H7 (cell line): Measurements from ENCODE around the gene VIL1. TPM values are rescaled to one million over a fixed set of nuclear protein-coding genes. Genes with fewer than 3 reads are reported as not detected.

Experiments
- DNase-seq: peaks from one replicate; pipeline ENCODE4 v3.0.0; 2012
- H3K27me3 ChIP-seq: 2 replicates; pipeline ENCODE4 v1.6.0; 2011; ENCODE audit warnings: mild to moderate bottlenecking, low read length; ENCODE audit not compliant: control insufficient read depth, insufficient read depth
- H3K36me3 ChIP-seq: replicated peaks from 2 replicates; pipeline ENCODE4 v1.5.1; 2011; ENCODE audit warnings: low read length; ENCODE audit not compliant: control insufficient read depth, insufficient read depth
- H3K4me3 ChIP-seq: 2 replicates; pipeline ENCODE4 v1.5.1; 2011; ENCODE audit warnings: low read depth, mild to moderate bottlenecking, control low read depth, low read length, moderate library complexity; ENCODE audit not compliant: insufficient read depth
- total RNA-seq: library from RNA; depleted of rRNA; stranded (reverse); fragments of >200 nt; shearing (Covaris generic); gene quantifications from 2 replicates; pipeline ENCODE4 v1.2.3, GENCODE V29; 2014

Gene VIL1
- total RNA-seq, 1 experiment from 2014 or later: 3.0 TPM

DNA sequence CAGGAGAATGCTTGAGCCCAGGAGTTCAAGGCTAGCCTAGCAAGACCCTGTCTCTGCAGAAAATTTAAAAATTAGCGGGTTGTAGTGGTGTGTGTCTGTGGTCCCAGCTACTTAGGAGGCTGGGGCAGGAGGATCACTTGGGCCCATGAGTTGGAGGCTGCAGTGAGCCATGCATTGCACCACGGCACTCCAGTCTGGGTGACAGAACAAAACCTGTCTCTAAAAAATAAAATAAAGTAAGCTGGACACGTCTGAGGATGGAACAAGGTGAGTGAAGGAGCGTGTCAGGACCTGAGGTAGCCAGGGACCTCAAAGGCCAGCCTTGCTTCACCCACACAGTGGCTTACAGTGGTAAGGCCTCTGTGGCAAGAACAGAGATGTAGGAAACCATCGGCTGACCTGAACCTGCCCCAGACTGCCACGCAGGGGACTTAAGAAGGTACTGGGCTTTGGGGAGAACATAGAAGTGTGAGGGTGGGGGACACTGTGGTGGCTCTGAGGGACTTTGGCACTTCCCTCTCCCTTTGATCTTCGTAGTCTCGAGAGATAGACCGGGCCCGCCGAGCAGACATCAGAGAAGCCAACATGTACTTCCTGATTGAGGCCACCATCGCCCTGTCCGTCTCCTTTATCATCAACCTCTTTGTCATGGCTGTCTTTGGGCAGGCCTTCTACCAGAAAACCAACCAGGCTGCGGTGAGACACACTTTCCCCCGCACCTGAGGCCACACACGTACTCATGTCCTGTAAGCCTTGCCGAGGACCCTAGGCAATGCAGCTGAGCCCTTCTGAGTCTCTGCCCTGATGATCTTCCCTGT is 29.4 kb upstream of the VIL1 start:
- DNase-seq: no peak

DNA sequence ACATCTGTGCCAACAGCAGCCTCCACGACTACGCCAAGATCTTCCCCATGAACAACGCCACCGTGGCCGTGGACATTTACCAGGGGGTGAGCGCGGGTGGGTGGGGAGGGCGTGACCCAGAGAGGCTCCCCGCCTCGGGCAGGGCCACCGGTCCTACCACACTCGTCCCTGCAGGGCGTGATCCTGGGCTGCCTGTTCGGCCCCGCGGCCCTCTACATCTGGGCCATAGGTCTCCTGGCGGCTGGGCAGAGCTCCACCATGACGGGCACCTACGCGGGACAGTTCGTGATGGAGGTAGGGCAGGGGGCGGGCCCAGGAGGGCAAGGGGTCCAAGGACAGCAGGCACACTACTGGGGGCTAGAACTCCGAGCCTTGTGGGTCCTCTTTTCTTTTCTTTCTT is 27.7 kb upstream of the VIL1 start:
- Histone ChIP-seq H3K36me3 (no peaks in the 10 kb centered on the region), H3K27me3 (peaks cover 9% of the 10 kb centered on the region), H3K4me3 (no peak overlapping the region)
- DNase-seq: no peak

More for the DNA sequence above, 29.4 kb upstream of the VIL1 start:
- H3K4me3 ChIP-seq: no peak overlapping the region
- H3K36me3 ChIP-seq: no peaks in the 10 kb centered on the region
- H3K27me3 ChIP-seq: peaks cover 9% of the 10 kb centered on the region

DNA sequence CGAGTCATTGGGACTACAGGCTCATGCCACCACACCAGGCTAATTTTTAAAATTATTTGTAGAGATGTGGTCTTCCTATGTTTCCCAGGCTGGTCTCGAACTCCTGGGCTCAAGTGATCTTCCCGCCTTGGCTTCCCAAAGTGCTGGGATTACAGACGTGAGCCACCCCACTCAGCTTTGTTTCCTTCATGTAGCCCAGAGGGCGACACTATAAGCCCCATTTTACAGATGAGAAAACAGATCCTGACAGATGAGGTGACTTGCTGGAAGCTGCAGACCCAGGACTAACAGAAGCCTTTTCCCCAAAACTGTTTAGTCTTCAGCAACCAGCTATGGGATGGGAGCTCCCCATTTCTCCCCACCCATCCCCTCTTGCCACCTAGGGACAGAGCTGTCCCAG is 26.5 kb upstream of the VIL1 start:
- H3K36me3 ChIP-seq: no peaks in the 10 kb centered on the region
- peaks cover 11% of the 10 kb centered on the region for H3K27me3 ChIP-seq
- no peak overlapping the region for H3K4me3 ChIP-seq
- no peak for DNase-seq

DNA sequence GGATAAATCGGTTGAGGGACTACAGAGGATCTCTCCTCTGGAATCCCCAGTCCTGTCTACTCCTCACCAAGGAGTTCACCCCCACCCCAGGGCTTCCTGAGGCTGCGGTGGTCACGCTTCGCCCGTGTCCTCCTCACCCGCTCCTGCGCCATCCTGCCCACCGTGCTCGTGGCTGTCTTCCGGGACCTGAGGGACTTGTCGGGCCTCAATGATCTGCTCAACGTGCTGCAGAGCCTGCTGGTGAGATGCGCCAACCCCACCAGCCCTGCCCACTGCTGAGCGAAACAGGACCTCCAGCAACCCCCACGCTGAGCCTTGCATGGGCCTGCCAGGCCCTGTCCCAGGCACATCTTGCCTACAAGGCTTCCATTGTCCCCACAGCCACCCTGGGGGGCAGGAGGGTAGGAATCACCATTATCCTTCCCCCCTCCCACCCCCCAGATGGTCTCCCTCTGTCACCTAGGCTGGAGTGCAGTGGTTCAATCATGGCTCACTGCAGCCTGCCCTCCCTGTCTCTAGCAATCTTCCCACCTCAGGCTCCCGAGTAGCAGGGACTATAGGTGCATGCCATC is 25.9 kb upstream of the VIL1 start:
- DNase-seq: no peak
- Histone ChIP-seq H3K27me3 (peaks cover 16% of the 10 kb centered on the region), H3K36me3 (no peaks in the 10 kb centered on the region), H3K4me3 (no peak overlapping the region)

DNA sequence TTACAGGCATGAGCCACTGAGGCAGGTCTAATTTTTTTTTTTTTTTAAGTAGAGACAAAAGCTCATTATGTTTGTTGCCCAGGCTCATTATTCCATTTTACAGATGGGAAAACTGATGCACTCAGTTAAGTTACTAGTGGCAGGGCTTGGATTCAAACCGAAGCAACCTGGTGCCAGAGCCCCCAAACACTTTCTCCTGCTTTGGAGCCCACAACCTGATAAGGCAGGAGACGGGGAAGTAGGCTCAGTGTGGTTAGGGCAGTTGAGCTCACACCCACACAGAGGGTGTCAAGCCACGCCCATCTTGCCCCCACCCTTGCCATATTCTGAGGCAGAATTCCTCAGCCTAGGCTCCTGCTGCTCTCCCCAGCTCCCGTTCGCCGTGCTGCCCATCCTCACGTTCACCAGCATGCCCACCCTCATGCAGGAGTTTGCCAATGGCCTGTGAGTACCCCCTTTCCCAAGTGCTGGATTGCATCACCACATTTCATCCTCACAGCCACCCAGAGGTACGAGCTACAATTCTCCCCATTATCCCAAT is 25.1 kb upstream of the VIL1 start:
- Histone ChIP-seq H3K36me3 (no peaks in the 10 kb centered on the region), H3K4me3 (no peak overlapping the region), H3K27me3 (peaks cover 25% of the 10 kb centered on the region)
- peak; percentile 68 for DNase-seq

DNA sequence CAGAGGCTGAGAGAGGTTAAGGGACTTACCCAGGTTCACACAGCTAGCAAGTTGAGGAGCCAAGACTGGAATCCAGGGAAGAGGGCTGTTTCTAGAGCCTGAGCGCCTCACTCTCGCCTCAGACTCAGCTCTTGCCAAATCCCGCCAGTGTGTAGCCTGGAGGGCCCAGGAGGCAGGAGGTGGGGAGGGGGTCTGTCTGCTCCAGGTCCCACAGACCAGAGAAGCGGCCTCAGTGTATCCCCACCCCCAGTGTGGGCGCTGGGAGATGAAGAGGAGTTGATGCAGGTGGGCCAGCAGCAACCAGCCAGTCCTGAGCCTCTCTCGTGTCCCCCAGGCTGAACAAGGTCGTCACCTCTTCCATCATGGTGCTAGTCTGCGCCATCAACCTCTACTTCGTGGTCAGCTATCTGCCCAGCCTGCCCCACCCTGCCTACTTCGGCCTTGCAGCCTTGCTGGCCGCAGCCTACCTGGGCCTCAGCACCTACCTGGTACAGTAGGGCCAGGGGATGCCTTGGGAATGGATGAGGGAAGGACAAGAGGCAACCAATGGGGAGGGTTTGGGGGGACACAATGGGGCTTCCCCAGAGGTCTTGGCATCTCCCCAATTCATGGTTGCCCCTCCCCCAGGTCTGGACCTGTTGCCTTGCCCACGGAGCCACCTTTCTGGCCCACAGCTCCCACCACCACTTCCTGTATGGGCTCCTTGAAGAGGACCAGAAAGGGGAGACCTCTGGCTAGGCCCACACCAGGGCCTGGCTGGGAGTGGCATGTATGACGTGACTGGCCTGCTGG is 24.4 kb upstream of the VIL1 start:
- Histone ChIP-seq H3K4me3 (no peak overlapping the region), H3K27me3 (peaks cover 31% of the 10 kb centered on the region), H3K36me3 (no peaks in the 10 kb centered on the region)
- no peak for DNase-seq

DNA sequence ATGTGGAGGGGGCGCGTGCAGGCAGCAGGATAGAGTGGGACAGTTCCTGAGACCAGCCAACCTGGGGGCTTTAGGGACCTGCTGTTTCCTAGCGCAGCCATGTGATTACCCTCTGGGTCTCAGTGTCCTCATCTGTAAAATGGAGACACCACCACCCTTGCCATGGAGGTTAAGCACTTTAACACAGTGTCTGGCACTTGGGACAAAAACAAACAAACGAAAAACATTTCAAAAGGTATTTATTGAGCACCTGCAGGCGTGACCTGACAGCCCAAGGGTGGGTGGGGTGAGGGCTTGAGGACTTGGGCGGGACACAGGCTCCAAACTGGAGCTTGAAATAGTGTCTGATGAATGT is 23.9 kb upstream of the VIL1 start:
- H3K27me3 ChIP-seq: peaks cover 31% of the 10 kb centered on the region
- no peaks in the 10 kb centered on the region for H3K36me3 ChIP-seq
- no peak for DNase-seq
- peak overlapping the region; percentile 64; the same call in 1 of the 2 replicates for H3K4me3 ChIP-seq

DNA sequence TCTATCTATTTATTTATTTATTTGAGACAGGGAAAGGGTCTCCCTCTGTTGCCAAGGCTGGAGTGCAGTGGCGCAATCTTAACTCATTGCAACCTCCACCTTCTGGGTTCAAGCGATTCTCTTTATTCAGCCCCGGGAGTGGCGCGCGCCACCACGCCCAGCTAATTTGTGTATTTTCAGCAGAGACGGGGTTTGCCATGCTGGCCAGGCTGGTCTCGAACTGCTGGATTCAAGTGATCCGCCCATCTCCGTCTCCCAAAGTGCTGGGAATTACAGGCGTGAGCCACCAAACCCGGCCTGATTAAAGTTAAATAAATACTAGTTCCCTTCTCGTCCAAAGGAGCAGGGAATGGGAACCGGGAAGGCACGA is 23.5 kb upstream of the VIL1 start:
- H3K36me3 ChIP-seq: no peaks in the 10 kb centered on the region
- peaks cover 31% of the 10 kb centered on the region for H3K27me3 ChIP-seq
- no peak for DNase-seq
- H3K4me3 ChIP-seq: peak overlapping the region; percentile 64

DNA sequence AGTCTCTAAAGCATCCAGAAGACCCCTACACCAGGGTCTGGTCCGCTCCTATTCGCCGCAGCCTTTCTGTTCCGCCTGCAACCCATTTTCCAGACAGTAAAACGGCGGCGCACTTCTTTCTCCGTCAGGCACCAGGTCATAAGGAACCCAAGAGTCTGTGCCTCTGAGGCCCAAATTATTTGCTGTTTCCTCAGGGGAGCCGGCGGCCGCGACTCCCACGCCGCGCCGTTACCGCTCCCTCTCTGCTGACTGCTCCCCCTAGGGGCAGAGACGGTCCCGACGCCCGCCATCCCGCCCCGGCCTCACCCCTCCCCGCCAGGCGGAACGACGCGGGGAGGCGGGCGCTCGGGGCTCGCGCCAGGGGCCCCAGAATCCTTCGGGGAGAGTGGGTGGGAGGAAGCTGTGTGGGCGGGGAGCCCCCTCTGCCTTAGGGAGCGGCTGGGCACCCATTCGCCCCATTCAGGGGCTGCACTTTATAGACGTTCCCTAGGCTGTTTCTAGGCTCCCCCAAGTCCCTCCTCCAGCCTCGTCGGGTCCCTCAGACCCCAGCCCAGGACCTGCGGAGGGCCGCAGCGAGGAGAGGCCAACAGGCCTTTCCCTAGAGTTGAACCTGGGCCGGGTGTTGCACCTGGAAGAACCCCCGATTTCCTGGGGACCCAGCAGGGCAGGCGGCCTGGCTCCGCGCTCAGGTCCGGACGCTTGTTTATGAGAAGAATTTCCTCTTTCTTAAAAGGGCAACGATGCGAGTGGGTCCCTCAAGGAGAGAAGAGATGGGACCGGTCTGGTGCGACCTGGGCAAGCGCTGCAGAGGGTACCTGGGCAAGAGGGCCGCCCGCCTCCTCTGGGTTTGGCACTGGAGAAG is 22.9 kb upstream of the VIL1 start:
- DNase-seq: peak; percentile 96
- Histone ChIP-seq H3K4me3 (peak overlapping the region; percentile 64), H3K36me3 (no peaks in the 10 kb centered on the region), H3K27me3 (peaks cover 31% of the 10 kb centered on the region)

DNA sequence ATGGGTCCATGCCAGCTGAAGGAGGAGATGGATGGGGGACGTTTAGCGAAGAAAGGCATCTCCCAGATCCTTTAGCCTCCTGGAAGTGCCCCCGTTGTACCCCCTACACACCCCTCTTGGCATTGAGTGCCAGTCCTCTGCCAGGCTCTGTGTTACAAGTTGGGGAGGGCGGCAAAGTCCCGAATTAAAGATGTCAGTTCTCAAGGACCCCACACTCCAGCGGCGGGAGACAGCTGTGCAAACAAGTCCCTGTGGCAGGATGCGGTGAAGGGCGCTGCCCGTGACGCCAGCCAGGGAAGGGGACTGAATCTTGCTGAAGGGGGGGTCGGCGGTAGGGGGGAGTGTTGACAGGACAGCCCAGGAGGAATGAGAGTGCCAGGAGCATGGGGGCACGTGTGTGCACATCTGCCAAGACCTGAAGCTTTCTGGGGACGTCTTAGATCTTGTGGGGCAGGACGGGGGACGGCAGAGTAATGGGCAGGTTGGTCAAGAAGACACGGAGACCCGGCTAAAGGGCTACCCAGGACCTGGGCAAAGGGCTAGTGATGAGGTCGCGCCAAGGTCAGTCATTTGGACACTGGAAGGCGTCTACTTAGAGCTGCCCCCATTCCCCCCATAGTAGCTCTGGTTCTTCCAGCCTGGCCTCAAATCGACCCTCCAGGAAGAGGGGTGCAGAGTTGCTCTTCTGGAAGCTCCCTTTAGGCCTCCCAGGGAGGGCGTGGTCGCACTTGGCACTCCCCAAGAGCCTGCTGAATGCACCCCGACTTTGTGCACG is 22.0 kb upstream of the VIL1 start:
- Histone ChIP-seq H3K4me3 (peak overlapping the region; percentile 64), H3K36me3 (no peaks in the 10 kb centered on the region), H3K27me3 (peaks cover 31% of the 10 kb centered on the region)
- peak; percentile 60 for DNase-seq

DNA sequence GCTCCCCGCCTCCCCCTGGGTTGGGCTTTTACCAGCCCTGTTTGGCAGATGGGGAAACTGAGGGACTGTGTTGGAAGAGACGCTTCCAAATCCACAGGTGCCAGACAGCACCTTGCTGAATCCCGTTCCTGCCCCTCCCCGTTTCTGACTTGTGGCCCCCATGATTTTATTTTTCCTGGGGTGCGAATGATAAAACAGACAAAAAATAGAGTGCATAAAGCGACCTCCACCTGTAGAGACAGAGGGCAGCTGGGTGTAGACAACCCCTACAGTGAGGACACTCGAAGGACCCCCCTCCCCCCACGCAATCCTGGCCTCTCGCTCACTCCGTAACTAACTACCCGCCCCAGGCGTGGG is 21.5 kb upstream of the VIL1 start:
- Histone ChIP-seq H3K27me3 (peaks cover 31% of the 10 kb centered on the region), H3K36me3 (no peaks in the 10 kb centered on the region), H3K4me3 (peak overlapping the region; percentile 64)
- peak; percentile 18 for DNase-seq

DNA sequence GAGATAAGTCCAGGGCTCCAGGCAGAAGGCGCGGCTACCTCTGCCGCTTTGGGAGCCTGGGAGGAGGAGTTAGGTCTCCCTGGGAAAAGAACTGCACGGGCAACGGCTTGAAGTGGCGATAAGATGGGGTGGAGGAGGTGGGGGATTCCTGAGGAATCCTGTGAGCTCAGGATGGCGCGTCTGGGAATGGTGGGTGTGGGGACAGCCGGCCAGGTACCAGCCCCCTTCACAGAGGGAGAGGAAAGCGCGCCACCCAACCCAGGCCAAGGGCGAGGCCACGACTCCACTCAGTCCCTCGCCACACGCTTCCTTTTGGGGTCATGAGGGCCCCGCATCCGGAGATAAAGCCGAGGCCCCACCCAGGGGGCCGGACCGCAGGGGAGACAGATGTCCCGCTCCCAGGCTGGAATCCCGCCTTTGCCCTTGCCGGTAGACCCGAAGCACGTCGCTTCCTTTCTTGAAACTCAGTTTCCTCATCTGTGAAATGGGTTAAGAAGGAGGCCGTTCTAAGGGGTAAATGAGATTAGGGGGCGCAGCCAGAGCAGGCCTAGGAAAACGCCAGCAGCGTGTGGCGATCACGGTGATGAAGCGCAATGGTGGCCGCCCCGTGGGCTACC is 21.0 kb upstream of the VIL1 start:
- Histone ChIP-seq H3K27me3 (peaks cover 31% of the 10 kb centered on the region), H3K36me3 (no peaks in the 10 kb centered on the region), H3K4me3 (peak overlapping the region; percentile 64)
- peak; percentile 87 for DNase-seq
